B cell (primary cell): ENCODE results near the gene ZNF609. TPM values are rescaled to one million over a fixed set of nuclear protein-coding genes. Genes with fewer than 3 reads are reported as not detected.

Source experiments
- ATAC-seq: fragments of 200-7000 bp; cut with Tn5 transposase; one replicate; pipeline ENCODE4 v1.10.0; 2021; ENCODE audit warnings: low read depth, mild to moderate bottlenecking, moderate number of reproducible peaks, moderate library complexity
- CTCF ChIA-PET: fragments of 350-600 bp; sonication (Branson Sonifier 250); formaldehyde crosslinking; loops from one replicate; lab custom pipeline; 2021; ENCODE audit warnings: antibody characterized with exemption, inconsistent platforms; lab: Charles Lee
- POLR2A ChIA-PET: fragments of 350-600 bp; sonication (Branson Sonifier 250); formaldehyde crosslinking; loops from one replicate; lab custom pipeline; 2021; ENCODE audit warnings: antibody characterized with exemption; lab: Charles Lee
- DNase-seq: peaks from one replicate; pipeline ENCODE4 v3.0.0; 2013
- H2AFZ ChIP-seq: 2 replicates; pipeline ENCODE4 v1.6.1; 2012; ENCODE audit warnings: mild to moderate bottlenecking, low read depth, low read length; ENCODE audit not compliant: insufficient read depth, poor library complexity, severe bottlenecking
- H3K27ac ChIP-seq, 2 donors: 1 replicate in 1 of 2; 2 replicates in 1 of 2; pipeline ENCODE4 v1.5.1; 2012 to 2013; ENCODE audit warnings: low read length in 2 of 2, mild to moderate bottlenecking in 2 of 2, moderate library complexity in 1 of 2
- H3K27me3 ChIP-seq, 4 experiments: fragments of 200-600 bp in 1 of 4; sonication (generic) in 1 of 4; replicated peaks in 1 of 4; 1 replicate in 2 of 4; 2 replicates in 2 of 4; pipeline versions ENCODE4 v1.6.1 to v1.7.0; 2013 to 2016; ENCODE audit warnings: low read length in 3 of 4, mild to moderate bottlenecking in 2 of 4, mixed read lengths in 1 of 4, moderate library complexity in 1 of 4; ENCODE audit not compliant: insufficient read depth in 4 of 4, control insufficient read depth in 3 of 4; ENCODE audit errors: control extremely low read depth in 1 of 4
- H3K36me3 ChIP-seq, 2 experiments: replicated peaks in 1 of 2; 1 replicate in 1 of 2; 2 replicates in 1 of 2; pipeline versions ENCODE4 v1.6.1 to v1.7.1; 2013; ENCODE audit warnings: low read length in 1 of 2; ENCODE audit not compliant: insufficient read depth in 2 of 2, control insufficient read depth in 1 of 2; ENCODE audit errors: control extremely low read depth in 1 of 2, extremely low read depth in 1 of 2
- H3K4me1 ChIP-seq, 2 donors: fragments of 200-600 bp in 1 of 2; sonication (generic) in 1 of 2; 1 replicate in 1 of 2; 2 replicates in 1 of 2; pipeline versions ENCODE4 v1.5.1 to v1.6.1; 2013 to 2017; ENCODE audit warnings: low read length in 2 of 2; ENCODE audit not compliant: control insufficient read depth in 2 of 2, insufficient read depth in 2 of 2
- H3K4me2 ChIP-seq: replicated peaks from 2 replicates; pipeline ENCODE3; 2012; ENCODE audit warnings: mild to moderate bottlenecking, low read depth, low read length; ENCODE audit not compliant: poor library complexity, severe bottlenecking
- H3K4me3 ChIP-seq, 5 experiments: fragments of 200-600 bp in 1 of 5; sonication (generic) in 1 of 5; 1 replicate in 3 of 5; 2 replicates in 2 of 5; pipeline versions ENCODE4 v1.5.1 to v1.7.0; 2011 to 2016; ENCODE audit warnings: low read length in 4 of 5, mild to moderate bottlenecking in 4 of 5, low read depth in 2 of 5, control low read depth in 1 of 5, moderate library complexity in 1 of 5; ENCODE audit not compliant: insufficient read depth in 1 of 5; ENCODE audit errors: control extremely low read depth in 1 of 5, extremely low read depth in 1 of 5
- H3K79me2 ChIP-seq: fragments of 200-600 bp; sonication (generic); one replicate; pipeline ENCODE4 v1.6.0; 2016; ENCODE audit warnings: low read length; ENCODE audit not compliant: control insufficient read depth, insufficient read depth
- H3K9ac ChIP-seq: fragments of 200-600 bp; sonication (generic); 2 replicates; pipeline ENCODE4 v1.6.1; 2017; ENCODE audit warnings: mild to moderate bottlenecking, low read length, moderate library complexity
- H3K9me3 ChIP-seq, 3 donors: one replicate each; pipeline versions ENCODE4 v1.6.1 to v1.7.1; 2013; ENCODE audit warnings: low read length in 2 of 3; ENCODE audit not compliant: control insufficient read depth in 2 of 3, insufficient read depth in 1 of 3; ENCODE audit errors: control extremely low read depth in 1 of 3
- H4K20me1 ChIP-seq: 2 replicates; pipeline ENCODE4 v1.6.0; 2012; ENCODE audit warnings: mild to moderate bottlenecking, low read length; ENCODE audit not compliant: insufficient read depth, control insufficient read depth, poor library complexity, severe bottlenecking
- H3K27ac Mint-ChIP-seq: one replicate; pipeline ENCODE4 v1.8.0; 2021; ENCODE audit warnings: mixed read lengths
- H3K27me3 Mint-ChIP-seq: one replicate; pipeline ENCODE4 v1.8.0; 2021; ENCODE audit warnings: mixed read lengths
- H3K4me1 Mint-ChIP-seq: one replicate; pipeline ENCODE4 v1.8.0; 2021; ENCODE audit warnings: mixed read lengths
- H3K4me3 Mint-ChIP-seq: one replicate; pipeline ENCODE4 v1.8.0; 2021; ENCODE audit warnings: mixed read lengths
- H3K9me3 Mint-ChIP-seq: one replicate; pipeline ENCODE4 v1.8.0; 2022; ENCODE audit warnings: mixed read lengths; ENCODE audit not compliant: insufficient read depth
- EZH2 ChIP-seq: IDR thresholded peaks from 2 replicates; pipeline ENCODE4 v1.6.1; 2012; ENCODE audit warnings: borderline replicate concordance, low read depth, mild to moderate bottlenecking, moderate library complexity, low read length; ENCODE audit not compliant: insufficient read depth, poor library complexity, severe bottlenecking
- WGBS: methylation state at CpG from one replicate; pipeline ENCODE4 v1.1.5; 2013; ENCODE audit warnings: missing lambda C conversion rate; ENCODE audit not compliant: insufficient coverage; 5-methylcytosine and 5-hydroxymethylcytosine counted together
- intact Hi-C: fragments of 100-400 bp; cut with micrococcal nuclease; formaldehyde crosslinking; loops from one replicate; pipeline ENCODE4 v1.10.0; 2022
- polyA plus RNA-seq: library from polyadenylated mRNA; depleted of rRNA; stranded (reverse); fragments of >200 nt; gene quantifications from 2 replicates; pipeline ENCODE4 v1.2.3, GENCODE V29; 2012
- total RNA-seq, 2 donors: library from RNA; stranded (reverse); fragments of 120-200 nt in 1 of 2; gene quantifications; 1 replicate in 1 of 2; 2 replicates in 1 of 2; pipeline versions ENCODE4 v1.2.3 to v1.2.4, GENCODE V29; 2013 to 2022
- TF ChIP-seq, protein P1 (sequence below): fragments of 200-600 bp; IDR thresholded peaks from one replicate; pipeline ENCODE4 v1.8.0; 2022; ENCODE audit warnings: antibody characterized with exemption, mild to moderate bottlenecking

ZNF609 gene
- total and polyA plus RNA-seq, 2 donors (not counting 1 experiment from before 2014, with no cell fraction given) = 5.8 to 32.9 TPM

- H3K4me3 ChIP-seq = no peak overlapping the region
- H3K27me3 Mint-ChIP-seq = no peaks in the 10 kb centered on the region
- ChIA-PET CTCF (interaction anchor here (0.7 to 2.4 kb wide), 2 partner anchors 10 to 482 kb away, joined by 3 to 5 read pairs; no protein-coding TSS in a partner anchor), POLR2A (interaction anchor here (0.6 kb wide), 2 partner anchors 175 to 604 kb away, joined by 3 read pairs; partner anchors contain the start of gene ZNF609)
- H3K36me3 ChIP-seq = peaks cover 0 to 2% of the 10 kb centered on the region in 2 experiments
- no peak overlapping the region for H3K27ac ChIP-seq
- H3K27ac Mint-ChIP-seq = no peak overlapping the region
- no peak for DNase-seq
- no peak overlapping the region for H3K9ac ChIP-seq
- TF ChIP-seq EZH2 = no peak
- TF ChIP-seq, protein P1, sequence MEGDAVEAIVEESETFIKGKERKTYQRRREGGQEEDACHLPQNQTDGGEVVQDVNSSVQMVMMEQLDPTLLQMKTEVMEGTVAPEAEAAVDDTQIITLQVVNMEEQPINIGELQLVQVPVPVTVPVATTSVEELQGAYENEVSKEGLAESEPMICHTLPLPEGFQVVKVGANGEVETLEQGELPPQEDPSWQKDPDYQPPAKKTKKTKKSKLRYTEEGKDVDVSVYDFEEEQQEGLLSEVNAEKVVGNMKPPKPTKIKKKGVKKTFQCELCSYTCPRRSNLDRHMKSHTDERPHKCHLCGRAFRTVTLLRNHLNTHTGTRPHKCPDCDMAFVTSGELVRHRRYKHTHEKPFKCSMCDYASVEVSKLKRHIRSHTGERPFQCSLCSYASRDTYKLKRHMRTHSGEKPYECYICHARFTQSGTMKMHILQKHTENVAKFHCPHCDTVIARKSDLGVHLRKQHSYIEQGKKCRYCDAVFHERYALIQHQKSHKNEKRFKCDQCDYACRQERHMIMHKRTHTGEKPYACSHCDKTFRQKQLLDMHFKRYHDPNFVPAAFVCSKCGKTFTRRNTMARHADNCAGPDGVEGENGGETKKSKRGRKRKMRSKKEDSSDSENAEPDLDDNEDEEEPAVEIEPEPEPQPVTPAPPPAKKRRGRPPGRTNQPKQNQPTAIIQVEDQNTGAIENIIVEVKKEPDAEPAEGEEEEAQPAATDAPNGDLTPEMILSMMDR = no peak
- no peaks in the 10 kb centered on the region for H3K27me3 ChIP-seq
- peaks cover 0 to 2% (median 0%) of the 10 kb centered on the region in 3 donors for H3K9me3 ChIP-seq
- peaks cover 40% of the 10 kb centered on the region for H3K79me2 ChIP-seq
- H3K4me1 ChIP-seq = peaks cover 16 to 23% of the 10 kb centered on the region in 2 donors
- H3K4me2 ChIP-seq = no peak overlapping the region
- intact Hi-C loops = no loop called here
- 67% methylated on average over 1 of the region's 4 CpGs for WGBS
- no peak for ATAC-seq
- peaks cover 3% of the 10 kb centered on the region for H3K9me3 Mint-ChIP-seq
- peak overlapping the region; percentile 1 for H3K4me3 Mint-ChIP-seq
- peaks cover 29% of the 10 kb centered on the region for H3K4me1 Mint-ChIP-seq
- no peak overlapping the region for H2AFZ ChIP-seq
- peaks cover 6% of the 10 kb centered on the region for H4K20me1 ChIP-seq
Measured at GRCh38 chr15:64634576-64635498, 174.5 kb downstream of the ZNF609 start.
